HS-5 (cell line): ENCODE results near the gene BRINP1.

Experiments used
- DNase-seq: peaks from one replicate; pipeline ENCODE4 v3.0.0-alpha.2; 2012; ENCODE audit warnings: low read depth

BRINP1 gene

GRCh38 chr9:119121899-119122298, 247.3 kb downstream of the BRINP1 start:
- DNase-seq, result no peak

DNA sequence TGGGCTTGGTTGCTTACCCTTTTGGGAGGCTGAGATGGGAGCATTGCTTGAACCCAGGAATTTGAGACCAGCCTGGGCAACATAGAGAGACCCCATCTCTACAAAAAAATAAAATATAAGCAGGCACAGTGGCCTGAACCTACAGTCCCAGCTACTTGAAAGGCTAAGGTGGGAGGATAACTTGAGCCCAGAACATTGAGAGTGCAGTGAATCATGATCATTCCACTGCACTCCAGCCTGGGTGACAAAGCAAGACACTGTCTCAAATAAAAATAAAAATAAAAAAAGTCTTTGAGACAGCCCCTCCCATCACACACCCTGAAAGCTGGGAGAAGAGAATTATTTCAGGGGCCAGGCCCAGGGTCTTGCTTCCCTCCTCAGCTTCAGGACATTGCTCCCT, 251.8 kb downstream of the BRINP1 start:
- no peak for DNase-seq
